Nephron (organoid): ENCODE results near the gene GOLGA1.

Experiments used
- H3K27ac Mint-ChIP-seq, 3 experiments: 2 replicates each; pipeline ENCODE4 v1.8.0; 2020; ENCODE audit warnings: mixed read lengths in 3 of 3, mild to moderate bottlenecking in 2 of 3, moderate library complexity in 1 of 3
- H3K27me3 Mint-ChIP-seq: 2 replicates; pipeline ENCODE4 v1.8.0; 2021; ENCODE audit warnings: low read depth, mild to moderate bottlenecking, moderate library complexity, mixed read lengths
- H3K36me3 Mint-ChIP-seq: 2 replicates; pipeline ENCODE4 v1.8.0; 2020; ENCODE audit warnings: low read depth, mixed read lengths
- H3K4me1 Mint-ChIP-seq: 2 replicates; pipeline ENCODE4 v1.8.0; 2020; ENCODE audit warnings: mixed read lengths
- H3K4me3 Mint-ChIP-seq, 3 experiments: 2 replicates each; pipeline ENCODE4 v1.8.0; 2020; ENCODE audit warnings: mild to moderate bottlenecking in 3 of 3, mixed read lengths in 3 of 3, moderate library complexity in 2 of 3
- H3K9me3 Mint-ChIP-seq: 2 replicates; pipeline ENCODE4 v1.8.0; 2020; ENCODE audit warnings: mixed read lengths
- CTCF ChIP-seq, 3 experiments: fragments of 200-600 bp; sonication (generic); IDR thresholded peaks; one replicate each; pipeline ENCODE4 v1.5.0; 2021; ENCODE audit warnings: antibody characterized with exemption in 3 of 3; ENCODE audit not compliant: unreplicated experiment in 3 of 3

The GOLGA1 gene

GRCh38 chr9:124879226-124879625, 61.7 kb downstream of the GOLGA1 start:
- peaks cover 17% of the 10 kb centered on the region for H3K4me1 Mint-ChIP-seq
- H3K27ac Mint-ChIP-seq, result peak overlapping the region; percentile 88 to 97 (median 95)
- H3K4me3 Mint-ChIP-seq, result peak overlapping the region in 2 of 3 experiments; percentile 29 to 30
- TF ChIP-seq CTCF (IDR thresholded peaks at IDR 0.05; ENCODE audit: unreplicated experiment in 3 of 3), result no peak
- no peaks in the 10 kb centered on the region for H3K27me3 Mint-ChIP-seq
- peaks cover 41% of the 10 kb centered on the region for H3K36me3 Mint-ChIP-seq
- no peaks in the 10 kb centered on the region for H3K9me3 Mint-ChIP-seq

DNA sequence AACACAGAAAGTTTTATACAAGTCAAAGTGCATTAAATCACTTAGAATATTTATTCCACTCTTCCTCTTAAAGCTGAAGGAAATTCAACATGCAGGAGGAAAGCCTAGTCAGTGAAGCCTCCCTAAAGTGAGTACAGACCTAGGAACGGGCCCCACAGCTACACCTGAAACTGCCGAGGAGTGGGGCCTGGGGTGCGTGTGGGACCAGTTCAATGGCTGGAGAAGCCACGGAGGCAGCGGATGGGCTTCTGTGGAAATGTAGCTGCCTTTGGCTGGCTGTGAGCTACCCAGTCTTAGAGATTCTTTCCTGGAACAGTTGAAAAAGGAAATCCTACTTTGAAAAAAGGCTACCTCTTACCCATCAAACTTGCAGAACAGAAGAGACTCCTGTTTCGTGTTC, 62.4 kb downstream of the GOLGA1 start:
- no peak for TF ChIP-seq CTCF (IDR thresholded peaks at IDR 0.05; ENCODE audit: unreplicated experiment in 3 of 3)
- Mint-ChIP-seq H3K36me3 (peaks cover 42% of the 10 kb centered on the region), H3K4me1 (peaks cover 17% of the 10 kb centered on the region), H3K27me3 (no peaks in the 10 kb centered on the region), H3K4me3 (no peak overlapping the region), H3K9me3 (no peaks in the 10 kb centered on the region), H3K27ac (peak overlapping the region; percentile 88 to 97 (median 95))

DNA sequence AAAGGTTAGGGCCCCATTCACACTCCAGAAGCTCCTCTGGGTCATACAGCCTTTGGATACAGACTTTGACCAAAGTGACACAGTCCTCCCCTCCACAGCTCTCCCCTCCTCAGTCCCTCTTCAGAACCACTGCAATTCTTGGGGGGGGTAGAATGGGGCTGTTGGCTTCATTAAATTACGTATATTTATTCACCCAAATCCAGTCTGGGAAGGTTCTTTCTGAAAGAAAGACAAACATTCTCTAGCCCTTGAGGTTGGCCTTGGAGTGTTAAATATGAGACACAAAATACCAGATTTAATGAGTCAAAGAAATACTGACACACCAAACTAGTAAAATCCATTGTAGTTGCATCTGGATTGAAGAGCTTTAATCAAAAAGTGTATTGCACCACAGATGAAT, 62.9 kb downstream of the GOLGA1 start:
- Mint-ChIP-seq H3K4me1 (peaks cover 17% of the 10 kb centered on the region), H3K36me3 (peaks cover 47% of the 10 kb centered on the region), H3K4me3 (no peak overlapping the region), H3K27me3 (no peaks in the 10 kb centered on the region), H3K9me3 (no peaks in the 10 kb centered on the region), H3K27ac (peak overlapping the region; percentile 88 to 97 (median 95))
- TF ChIP-seq CTCF (IDR thresholded peaks at IDR 0.05; ENCODE audit: unreplicated experiment in 3 of 3), result no peak

DNA sequence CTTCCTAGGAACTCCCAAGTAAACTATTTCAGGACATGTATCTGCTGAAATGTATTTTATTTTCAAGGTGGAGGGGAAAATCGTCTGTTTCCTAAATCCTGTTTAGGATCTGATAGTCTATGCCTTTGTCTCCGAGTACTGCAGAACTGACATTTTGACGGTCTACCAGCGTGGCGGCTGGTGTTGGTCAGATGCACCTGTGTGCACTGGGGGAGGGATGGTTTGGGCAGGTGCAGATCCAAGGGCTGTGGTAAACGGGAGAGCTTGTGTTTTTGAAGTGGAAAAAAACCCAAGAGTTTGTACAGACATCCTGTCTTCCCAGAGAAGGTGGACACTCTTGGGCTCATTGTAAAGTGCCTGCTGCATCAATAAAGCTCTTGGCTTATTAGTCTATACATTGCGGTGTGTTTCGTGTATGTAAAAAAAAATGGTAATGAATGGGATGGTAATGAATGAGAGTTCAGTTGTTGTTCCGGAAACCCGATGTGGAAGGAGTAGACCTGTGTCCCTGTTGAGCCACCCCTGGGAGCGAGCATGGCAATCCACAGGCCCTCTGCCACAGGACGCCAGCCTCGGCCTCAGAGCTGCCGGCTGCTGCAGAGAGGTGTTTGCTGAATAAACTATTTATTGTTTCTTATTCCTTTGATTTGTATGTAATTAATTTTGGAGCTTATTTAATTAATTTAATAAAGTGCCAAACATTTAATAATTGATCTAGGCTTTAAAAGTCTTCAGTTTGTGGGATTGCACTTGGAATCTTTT, 63.7 kb downstream of the GOLGA1 start:
- H3K4me3 Mint-ChIP-seq, result no peak overlapping the region
- H3K9me3 Mint-ChIP-seq, result no peaks in the 10 kb centered on the region
- no peak for TF ChIP-seq CTCF (IDR thresholded peaks at IDR 0.05; ENCODE audit: unreplicated experiment in 3 of 3)
- H3K27ac Mint-ChIP-seq, result peak overlapping the region in 2 of 3 experiments; percentile 13 to 59
- peaks cover 17% of the 10 kb centered on the region for H3K4me1 Mint-ChIP-seq
- peaks cover 48% of the 10 kb centered on the region for H3K36me3 Mint-ChIP-seq
- H3K27me3 Mint-ChIP-seq, result no peaks in the 10 kb centered on the region

DNA sequence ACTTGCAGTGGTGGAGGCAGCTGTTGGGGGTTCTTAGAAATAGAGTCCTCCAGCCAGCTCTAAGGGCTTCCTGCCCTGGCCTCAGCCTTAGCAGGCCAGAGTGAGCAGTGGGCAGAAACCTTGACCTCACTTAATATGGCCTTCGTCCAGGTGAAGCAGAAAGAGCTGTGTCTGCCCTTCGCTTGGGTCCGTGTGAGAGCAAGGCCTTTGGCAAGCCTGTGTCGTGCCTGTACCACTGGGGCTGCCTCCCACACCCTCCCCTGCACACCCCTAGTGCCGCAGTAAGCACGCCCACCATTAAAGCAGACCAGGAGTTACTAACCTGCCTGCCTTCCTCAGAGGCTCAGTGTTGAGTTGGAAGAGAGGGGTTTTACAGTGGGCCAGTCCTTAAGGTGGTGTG, 65.4 kb downstream of the GOLGA1 start:
- no peaks in the 10 kb centered on the region for H3K9me3 Mint-ChIP-seq
- no peak overlapping the region for H3K27ac Mint-ChIP-seq
- TF ChIP-seq CTCF (IDR thresholded peaks at IDR 0.05; ENCODE audit: unreplicated experiment in 3 of 3), result no peak
- peaks cover 45% of the 10 kb centered on the region for H3K36me3 Mint-ChIP-seq
- H3K4me3 Mint-ChIP-seq, result no peak overlapping the region
- H3K27me3 Mint-ChIP-seq, result no peaks in the 10 kb centered on the region
- H3K4me1 Mint-ChIP-seq, result peaks cover 33% of the 10 kb centered on the region

DNA sequence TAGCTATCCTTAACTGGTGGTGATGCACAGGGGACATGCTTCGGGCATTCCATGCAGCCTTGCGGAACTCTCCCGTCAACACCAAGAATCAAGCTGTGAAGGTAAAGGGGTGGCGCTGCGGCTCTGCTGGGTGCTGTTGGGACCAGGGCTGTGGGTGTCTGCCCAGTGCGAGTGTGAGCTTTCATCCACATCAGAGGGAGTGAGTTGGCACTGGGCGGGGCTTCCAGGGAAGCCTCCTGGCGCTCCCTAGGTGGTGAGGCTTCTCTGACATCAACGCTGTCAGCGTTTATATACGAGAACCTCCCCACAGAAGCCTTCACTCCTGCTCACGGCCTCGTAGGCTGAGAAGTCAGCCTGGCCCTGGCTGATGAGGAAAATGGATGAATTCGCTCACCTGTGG, 67.2 kb downstream of the GOLGA1 start:
- Mint-ChIP-seq H3K27me3 (no peaks in the 10 kb centered on the region), H3K4me3 (no peak overlapping the region), H3K27ac (no peak overlapping the region), H3K9me3 (no peaks in the 10 kb centered on the region), H3K4me1 (peaks cover 32% of the 10 kb centered on the region), H3K36me3 (peaks cover 39% of the 10 kb centered on the region)
- TF ChIP-seq CTCF (IDR thresholded peaks at IDR 0.05; ENCODE audit: unreplicated experiment in 3 of 3), result no peak
